ENCODE measurements around the gene STK31.
"Not testable (repeated sequence)": the region's sequence is repeated elsewhere in the genome, so short reads cannot be mapped to it uniquely, and the experiment has no call there.

Gene STK31

GRCh38 chr7:23833405-23833804, 123.4 kb downstream of the STK31 start:
- H3K27me3 Mint-ChIP-seq (ENCODE audit: low read depth, poor library complexity): no peaks in the 10 kb centered on the region
- H3K9me3 Mint-ChIP-seq: peaks cover 94% of the 10 kb centered on the region
- peaks cover 43% of the 10 kb centered on the region for H3K36me3 Mint-ChIP-seq (ENCODE audit: low read depth)
- DNase-seq: no peak
- H3K4me3 Mint-ChIP-seq: no peak overlapping the region
- H3K27ac Mint-ChIP-seq: no peak overlapping the region
- TF ChIP-seq CTCF (IDR thresholded peaks at IDR 0.05): no peak
- no peaks in the 10 kb centered on the region for H3K4me1 Mint-ChIP-seq

GRCh38 chr7:23844837-23845236, 134.8 kb downstream of the STK31 start:
- H3K4me3 Mint-ChIP-seq; DNase-seq; H3K4me1 Mint-ChIP-seq; H3K27me3 Mint-ChIP-seq (ENCODE audit: low read depth, poor library complexity); H3K27ac Mint-ChIP-seq: not testable (repeated sequence)
- Mint-ChIP-seq H3K36me3 (ENCODE audit: low read depth) (peaks cover 37% of the 10 kb centered on the region), H3K9me3 (peaks cover 76% of the 10 kb centered on the region)

GRCh38 chr7:23852135-23852534, 142.1 kb downstream of the STK31 start:
- DNase-seq: no peak
- H3K4me1 Mint-ChIP-seq: no peaks in the 10 kb centered on the region
- H3K36me3 Mint-ChIP-seq (ENCODE audit: low read depth): peaks cover 4% of the 10 kb centered on the region
- no peak for TF ChIP-seq CTCF (IDR thresholded peaks at IDR 0.05)
- no peak overlapping the region for H3K27ac Mint-ChIP-seq
- peaks cover 5% of the 10 kb centered on the region for H3K27me3 Mint-ChIP-seq (ENCODE audit: low read depth, poor library complexity)
- H3K4me3 Mint-ChIP-seq: no peak overlapping the region
- H3K9me3 Mint-ChIP-seq: peaks cover 67% of the 10 kb centered on the region

GRCh38 chr7:23852988-23853387, 143.0 kb downstream of the STK31 start:
- peaks cover 4% of the 10 kb centered on the region for H3K36me3 Mint-ChIP-seq (ENCODE audit: low read depth)
- no peak for DNase-seq
- TF ChIP-seq CTCF (IDR thresholded peaks at IDR 0.05): no peak

GRCh38 chr7:23863209-23863787, 153.3 kb downstream of the STK31 start:
- Mint-ChIP-seq H3K27ac (no peak overlapping the region), H3K36me3 (ENCODE audit: low read depth) (no peaks in the 10 kb centered on the region), H3K4me3 (no peak overlapping the region), H3K27me3 (ENCODE audit: low read depth, poor library complexity) (no peaks in the 10 kb centered on the region), H3K9me3 (no peaks in the 10 kb centered on the region), H3K4me1 (no peaks in the 10 kb centered on the region)
- DNase-seq: peak; percentile 7
- peak; percentile 69 for TF ChIP-seq CTCF (IDR thresholded peaks at IDR 0.05)

More at GRCh38 chr7:23852988-23853387, 143.0 kb downstream of the STK31 start:
- H3K9me3 Mint-ChIP-seq: peaks cover 59% of the 10 kb centered on the region
- no peaks in the 10 kb centered on the region for H3K4me1 Mint-ChIP-seq
- no peak overlapping the region for H3K27ac Mint-ChIP-seq
- H3K27me3 Mint-ChIP-seq (ENCODE audit: low read depth, poor library complexity): peaks cover 5% of the 10 kb centered on the region
- no peak overlapping the region for H3K4me3 Mint-ChIP-seq

- TF ChIP-seq CTCF (IDR thresholded peaks at IDR 0.05): no peak
- H3K9me3 Mint-ChIP-seq: no peaks in the 10 kb centered on the region
- no peaks in the 10 kb centered on the region for H3K4me1 Mint-ChIP-seq
- DNase-seq: no peak
- no peaks in the 10 kb centered on the region for H3K36me3 Mint-ChIP-seq (ENCODE audit: low read depth)
- H3K27ac Mint-ChIP-seq: no peak overlapping the region
- no peaks in the 10 kb centered on the region for H3K27me3 Mint-ChIP-seq (ENCODE audit: low read depth, poor library complexity)
- no peak overlapping the region for H3K4me3 Mint-ChIP-seq
Measured at GRCh38 chr7:23864973-23865372, 155.0 kb downstream of the STK31 start.

Data from nephron progenitor cell (in vitro differentiated cells).